Measurements from ENCODE around the gene EFNB2.

GRCh38 chr13:106503730-106504453, 31.6 kb downstream of the EFNB2 start:
- TF ChIP-seq CTCF (conservative IDR thresholded peaks at IDR 0.05; ENCODE audit: low read length) (no peak), EZH2phosphoT487 (IDR thresholded peaks at IDR 0.05; ENCODE audit: borderline replicate concordance, low read depth, low read length) (no peak)
